GM12874 (cell line): ENCODE measurements around the gene NFIA.

Experiments
- CTCF ChIP-seq: IDR thresholded peaks from 2 replicates; pipeline ENCODE4 v1.5.1; 2011; ENCODE audit warnings: low read depth, mild to moderate bottlenecking, control low read depth, low read length, moderate library complexity; ENCODE audit not compliant: insufficient read depth

The NFIA gene

GRCh38 chr1:61070054-61070453 lies 12.3 kb upstream of the NFIA start:
- TF ChIP-seq CTCF, result no peak

- TF ChIP-seq CTCF, result no peak
Measured at GRCh38 chr1:61071205-61072130, 10.9 kb upstream of the NFIA start.

GRCh38 chr1:61073871-61074270 lies 8.5 kb upstream of the NFIA start:
- TF ChIP-seq CTCF, result no peak

GRCh38 chr1:61076728-61077675 lies 5.4 kb upstream of the NFIA start:
- no peak for TF ChIP-seq CTCF

GRCh38 chr1:61077676-61078541 lies 4.5 kb upstream of the NFIA start:
- TF ChIP-seq CTCF, result no peak

GRCh38 chr1:61078618-61079295 lies 3.6 kb upstream of the NFIA start:
- no peak for TF ChIP-seq CTCF
